B cell (primary cell): ENCODE data around the gene DGKB. TPM values are rescaled to one million over a fixed set of nuclear protein-coding genes. Genes with fewer than 3 reads are reported as not detected.

ENCODE experiments used
- ATAC-seq: fragments of 200-7000 bp; cut with Tn5 transposase; one replicate; pipeline ENCODE4 v1.10.0; 2021; ENCODE audit warnings: low read depth, mild to moderate bottlenecking, moderate number of reproducible peaks, moderate library complexity
- CTCF ChIA-PET: fragments of 350-600 bp; sonication (Branson Sonifier 250); formaldehyde crosslinking; loops from one replicate; lab custom pipeline; 2021; ENCODE audit warnings: antibody characterized with exemption, inconsistent platforms; lab: Charles Lee
- POLR2A ChIA-PET: fragments of 350-600 bp; sonication (Branson Sonifier 250); formaldehyde crosslinking; loops from one replicate; lab custom pipeline; 2021; ENCODE audit warnings: antibody characterized with exemption; lab: Charles Lee
- DNase-seq: peaks from one replicate; pipeline ENCODE4 v3.0.0; 2013
- H2AFZ ChIP-seq: 2 replicates; pipeline ENCODE4 v1.6.1; 2012; ENCODE audit warnings: mild to moderate bottlenecking, low read depth, low read length; ENCODE audit not compliant: insufficient read depth, poor library complexity, severe bottlenecking
- H3K27ac ChIP-seq, 2 donors: 1 replicate in 1 of 2; 2 replicates in 1 of 2; pipeline ENCODE4 v1.5.1; 2012 to 2013; ENCODE audit warnings: low read length in 2 of 2, mild to moderate bottlenecking in 2 of 2, moderate library complexity in 1 of 2
- H3K27me3 ChIP-seq, 4 experiments: fragments of 200-600 bp in 1 of 4; sonication (generic) in 1 of 4; replicated peaks in 1 of 4; 1 replicate in 2 of 4; 2 replicates in 2 of 4; pipeline versions ENCODE4 v1.6.1 to v1.7.0; 2013 to 2016; ENCODE audit warnings: low read length in 3 of 4, mild to moderate bottlenecking in 2 of 4, mixed read lengths in 1 of 4, moderate library complexity in 1 of 4; ENCODE audit not compliant: insufficient read depth in 4 of 4, control insufficient read depth in 3 of 4; ENCODE audit errors: control extremely low read depth in 1 of 4
- H3K36me3 ChIP-seq, 2 experiments: replicated peaks in 1 of 2; 1 replicate in 1 of 2; 2 replicates in 1 of 2; pipeline versions ENCODE4 v1.6.1 to v1.7.1; 2013; ENCODE audit warnings: low read length in 1 of 2; ENCODE audit not compliant: insufficient read depth in 2 of 2, control insufficient read depth in 1 of 2; ENCODE audit errors: control extremely low read depth in 1 of 2, extremely low read depth in 1 of 2
- H3K4me1 ChIP-seq, 2 donors: fragments of 200-600 bp in 1 of 2; sonication (generic) in 1 of 2; 1 replicate in 1 of 2; 2 replicates in 1 of 2; pipeline versions ENCODE4 v1.5.1 to v1.6.1; 2013 to 2017; ENCODE audit warnings: low read length in 2 of 2; ENCODE audit not compliant: control insufficient read depth in 2 of 2, insufficient read depth in 2 of 2
- H3K4me2 ChIP-seq: replicated peaks from 2 replicates; pipeline ENCODE3; 2012; ENCODE audit warnings: mild to moderate bottlenecking, low read depth, low read length; ENCODE audit not compliant: poor library complexity, severe bottlenecking
- H3K4me3 ChIP-seq, 5 experiments: fragments of 200-600 bp in 1 of 5; sonication (generic) in 1 of 5; 1 replicate in 3 of 5; 2 replicates in 2 of 5; pipeline versions ENCODE4 v1.5.1 to v1.7.0; 2011 to 2016; ENCODE audit warnings: low read length in 4 of 5, mild to moderate bottlenecking in 4 of 5, low read depth in 2 of 5, control low read depth in 1 of 5, moderate library complexity in 1 of 5; ENCODE audit not compliant: insufficient read depth in 1 of 5; ENCODE audit errors: control extremely low read depth in 1 of 5, extremely low read depth in 1 of 5
- H3K79me2 ChIP-seq: fragments of 200-600 bp; sonication (generic); one replicate; pipeline ENCODE4 v1.6.0; 2016; ENCODE audit warnings: low read length; ENCODE audit not compliant: control insufficient read depth, insufficient read depth
- H3K9ac ChIP-seq: fragments of 200-600 bp; sonication (generic); 2 replicates; pipeline ENCODE4 v1.6.1; 2017; ENCODE audit warnings: mild to moderate bottlenecking, low read length, moderate library complexity
- H3K9me3 ChIP-seq, 3 donors: one replicate each; pipeline versions ENCODE4 v1.6.1 to v1.7.1; 2013; ENCODE audit warnings: low read length in 2 of 3; ENCODE audit not compliant: control insufficient read depth in 2 of 3, insufficient read depth in 1 of 3; ENCODE audit errors: control extremely low read depth in 1 of 3
- H4K20me1 ChIP-seq: 2 replicates; pipeline ENCODE4 v1.6.0; 2012; ENCODE audit warnings: mild to moderate bottlenecking, low read length; ENCODE audit not compliant: insufficient read depth, control insufficient read depth, poor library complexity, severe bottlenecking
- H3K27ac Mint-ChIP-seq: one replicate; pipeline ENCODE4 v1.8.0; 2021; ENCODE audit warnings: mixed read lengths
- H3K27me3 Mint-ChIP-seq: one replicate; pipeline ENCODE4 v1.8.0; 2021; ENCODE audit warnings: mixed read lengths
- H3K4me1 Mint-ChIP-seq: one replicate; pipeline ENCODE4 v1.8.0; 2021; ENCODE audit warnings: mixed read lengths
- H3K4me3 Mint-ChIP-seq: one replicate; pipeline ENCODE4 v1.8.0; 2021; ENCODE audit warnings: mixed read lengths
- H3K9me3 Mint-ChIP-seq: one replicate; pipeline ENCODE4 v1.8.0; 2022; ENCODE audit warnings: mixed read lengths; ENCODE audit not compliant: insufficient read depth
- CTCF ChIP-seq: fragments of 200-600 bp; IDR thresholded peaks from one replicate; pipeline ENCODE4 v1.8.0; 2022; ENCODE audit warnings: antibody characterized with exemption, mild to moderate bottlenecking
- EZH2 ChIP-seq: IDR thresholded peaks from 2 replicates; pipeline ENCODE4 v1.6.1; 2012; ENCODE audit warnings: borderline replicate concordance, low read depth, mild to moderate bottlenecking, moderate library complexity, low read length; ENCODE audit not compliant: insufficient read depth, poor library complexity, severe bottlenecking
- WGBS: methylation state at CpG from one replicate; pipeline ENCODE4 v1.1.5; 2013; ENCODE audit warnings: missing lambda C conversion rate; ENCODE audit not compliant: insufficient coverage; 5-methylcytosine and 5-hydroxymethylcytosine counted together
- intact Hi-C: fragments of 100-400 bp; cut with micrococcal nuclease; formaldehyde crosslinking; loops from one replicate; pipeline ENCODE4 v1.10.0; 2022
- polyA plus RNA-seq: library from polyadenylated mRNA; depleted of rRNA; stranded (reverse); fragments of >200 nt; gene quantifications from 2 replicates; pipeline ENCODE4 v1.2.3, GENCODE V29; 2012
- total RNA-seq, 2 donors: library from RNA; stranded (reverse); fragments of 120-200 nt in 1 of 2; gene quantifications; 1 replicate in 1 of 2; 2 replicates in 1 of 2; pipeline versions ENCODE4 v1.2.3 to v1.2.4, GENCODE V29; 2013 to 2022

Gene DGKB
- total and polyA plus RNA-seq, 2 donors (not counting 1 experiment from before 2014, with no cell fraction given) = not detected

GRCh38 chr7:14582010-14582409 lies 320.5 kb downstream of the DGKB start:
- WGBS = no CpG with 5 or more reads among the region's 4 CpGs
- peaks cover 2% of the 10 kb centered on the region for H3K9me3 Mint-ChIP-seq
- no peak overlapping the region for H3K27ac Mint-ChIP-seq

GRCh38 chr7:14579971-14580370 lies 322.6 kb downstream of the DGKB start:
- DNase-seq = no peak
- no peaks in the 10 kb centered on the region for H3K9me3 Mint-ChIP-seq
- TF ChIP-seq CTCF (no peak), EZH2 (no peak)

More at GRCh38 chr7:14582010-14582409, 320.5 kb downstream of the DGKB start:
- Histone ChIP-seq H3K79me2 (no peaks in the 10 kb centered on the region), H3K9ac (no peak overlapping the region), H3K27ac (no peak overlapping the region), H3K36me3 (no peaks in the 10 kb centered on the region), H3K4me2 (no peak overlapping the region), H3K4me3 (no peak overlapping the region), H3K27me3 (no peaks in the 10 kb centered on the region), H4K20me1 (no peaks in the 10 kb centered on the region), H3K4me1 (no peaks in the 10 kb centered on the region), H3K9me3 (peaks cover 0 to 3% (median 0%) of the 10 kb centered on the region in 3 donors), H2AFZ (no peak overlapping the region)
- TF ChIP-seq CTCF = no peak
- ChIA-PET CTCF (no interaction called here), POLR2A (no interaction called here)
- DNase-seq (no peak), ATAC-seq (no peak)
- Mint-ChIP-seq H3K27me3 (no peaks in the 10 kb centered on the region), H3K4me1 (no peaks in the 10 kb centered on the region), H3K4me3 (no peak overlapping the region)
- intact Hi-C loops = no loop called here

More at GRCh38 chr7:14579971-14580370, 322.6 kb downstream of the DGKB start:
- no peaks in the 10 kb centered on the region for H3K79me2 ChIP-seq
- H3K27ac ChIP-seq = no peak overlapping the region
- ATAC-seq = no peak
- no peak overlapping the region for H3K4me2 ChIP-seq
- WGBS = 67% methylated on average over 1 of the region's 2 CpGs
- ChIA-PET CTCF (no interaction called here), POLR2A (no interaction called here)
- intact Hi-C loops = no loop called here
- Mint-ChIP-seq H3K4me1 (no peaks in the 10 kb centered on the region), H3K27me3 (no peaks in the 10 kb centered on the region), H3K4me3 (no peak overlapping the region), H3K27ac (no peak overlapping the region)
- H3K27me3 ChIP-seq = no peaks in the 10 kb centered on the region
- H3K9me3 ChIP-seq = no peaks in the 10 kb centered on the region
- no peak overlapping the region for H3K9ac ChIP-seq
- no peaks in the 10 kb centered on the region for H3K4me1 ChIP-seq
- H3K4me3 ChIP-seq = no peak overlapping the region
- H4K20me1 ChIP-seq = no peaks in the 10 kb centered on the region
- no peak overlapping the region for H2AFZ ChIP-seq
- no peaks in the 10 kb centered on the region for H3K36me3 ChIP-seq
